NCI-H1105 (cell line): ENCODE results near the gene GDF10.

Experiments used
- DNase-seq: peaks from one replicate; lab custom pipeline; 2025; lab: John Stamatoyannopoulos, UW

GDF10 gene

GRCh38 chr10:47353351-47353750, 53.4 kb downstream of the GDF10 start:
- no peak for DNase-seq

- DNase-seq: no peak
Observed at GRCh38 chr10:47354165-47354564, 54.2 kb downstream of the GDF10 start.

DNA sequence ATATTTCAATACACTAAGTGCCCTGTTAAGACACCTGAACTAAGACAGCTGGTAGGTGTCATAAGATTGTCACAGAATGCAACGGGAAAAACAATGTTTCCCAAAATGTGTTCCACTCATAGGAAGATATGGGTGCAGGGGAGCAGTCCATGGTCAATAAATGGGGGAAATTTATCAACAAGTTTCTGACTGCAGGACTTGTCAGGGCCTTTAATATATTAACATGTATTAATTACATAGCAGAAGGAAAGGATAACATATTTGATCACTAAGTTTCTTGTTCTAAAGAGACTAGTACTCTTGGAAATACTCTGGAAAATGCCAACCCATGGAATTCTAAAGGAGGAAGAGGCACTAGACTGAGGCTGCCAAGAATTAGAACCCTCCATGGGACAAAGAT, 54.9 kb downstream of the GDF10 start:
- DNase-seq: no peak

GRCh38 chr10:47356708-47357107, 56.7 kb downstream of the GDF10 start:
- no peak for DNase-seq

GRCh38 chr10:47357131-47357582, 57.2 kb downstream of the GDF10 start:
- DNase-seq: no peak

DNA sequence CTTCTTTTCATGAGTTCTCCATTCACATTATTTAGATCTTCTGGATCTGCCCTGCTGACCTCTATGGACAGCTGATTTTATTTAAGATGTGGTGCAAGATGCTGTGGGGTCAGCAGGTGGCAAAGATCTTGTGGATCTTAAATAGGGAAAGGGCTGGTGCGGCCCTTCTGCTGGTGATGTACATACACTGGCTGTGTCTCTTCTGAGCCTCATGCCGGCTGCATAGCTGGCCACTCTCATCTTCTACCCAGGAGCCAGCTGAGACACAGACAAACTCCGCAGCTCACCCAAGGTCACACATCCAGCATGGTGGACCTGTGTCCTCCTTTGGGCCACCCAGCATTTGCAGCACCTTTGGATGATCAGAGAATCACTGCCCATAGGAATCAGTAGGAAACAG, 57.9 kb downstream of the GDF10 start:
- DNase-seq: no peak

- no peak for DNase-seq
Observed at GRCh38 chr10:47358457-47358856, 58.5 kb downstream of the GDF10 start.

DNA sequence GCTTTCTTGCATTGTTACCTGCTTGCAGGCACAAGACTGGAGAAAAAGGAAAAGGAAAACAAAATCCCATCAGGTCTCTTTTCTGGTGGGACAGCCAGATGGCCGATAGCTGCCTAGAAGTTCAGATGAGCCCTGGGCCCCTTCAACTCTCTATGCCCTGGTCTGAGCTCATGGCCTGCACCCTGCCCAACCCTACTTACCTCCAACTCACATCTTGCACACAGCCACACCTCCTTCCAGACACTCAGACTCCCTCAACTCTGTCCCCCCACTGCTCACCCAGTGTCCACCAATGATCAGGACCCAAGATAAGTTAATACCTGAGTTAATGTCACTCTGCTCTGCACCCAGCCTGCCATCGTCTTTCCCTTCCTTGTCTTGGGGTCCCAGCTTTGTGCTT, 59.1 kb downstream of the GDF10 start:
- no peak for DNase-seq

GRCh38 chr10:47359626-47360418, 59.8 kb downstream of the GDF10 start:
- DNase-seq: no peak

DNA sequence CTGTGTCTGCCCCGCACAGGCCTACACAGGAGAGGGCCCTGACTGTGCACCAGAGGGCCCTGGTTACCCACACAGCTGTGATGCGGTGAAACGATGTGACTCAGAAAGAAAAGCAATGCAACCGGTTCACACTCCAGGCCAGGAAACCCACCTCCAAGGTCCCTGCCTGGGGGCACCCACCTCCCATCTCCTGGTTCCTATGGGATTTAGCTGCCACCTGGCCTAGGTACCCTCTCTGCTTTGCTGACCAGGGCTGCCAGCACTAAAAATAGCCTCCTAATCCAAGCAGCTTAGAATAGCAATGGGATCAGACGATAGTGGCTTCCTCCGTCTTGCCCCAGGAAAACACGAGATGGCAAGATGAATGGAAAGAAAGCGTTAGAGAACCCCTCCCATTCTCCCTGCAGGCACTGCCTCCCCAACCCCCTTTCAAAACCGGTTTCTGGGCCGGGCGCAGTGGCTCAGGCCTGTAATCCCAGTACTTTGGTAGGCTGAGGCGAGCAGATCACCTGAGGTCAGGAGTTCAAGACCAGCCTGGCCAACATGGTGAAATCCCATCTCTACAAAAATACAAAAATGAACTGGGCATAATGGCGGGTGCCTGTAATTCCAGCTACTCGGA, 60.5 kb downstream of the GDF10 start:
- DNase-seq: no peak

GRCh38 chr10:47361293-47361692, 61.3 kb downstream of the GDF10 start:
- peak; percentile 12 for DNase-seq

- DNase-seq: no peak
Observed at GRCh38 chr10:47362199-47362598, 62.2 kb downstream of the GDF10 start.
